T-helper 1 cell treated with Interleukin-12 subunit alpha and Interleukin-12 subunit beta and Interleukin-4 antibody, amounts not matched to agents 30 μg/mL and 1 μg/mL, for 36 hours (primary cell): Measurements from ENCODE around the gene PPP1R13B.
A peak's percentile ranks its signal among the peaks of the same experiment; 100 is the strongest.

Source experiments
- H3K27ac Mint-ChIP-seq: one replicate; pipeline ENCODE4 v1.8.0; 2021; ENCODE audit warnings: mild to moderate bottlenecking, mixed read lengths
- H3K27me3 Mint-ChIP-seq: one replicate; pipeline ENCODE4 v1.8.0; 2021; ENCODE audit warnings: low read depth, mixed read lengths
- H3K36me3 Mint-ChIP-seq: one replicate; pipeline ENCODE4 v1.8.0; 2021; ENCODE audit warnings: low read depth, mixed read lengths
- H3K4me1 Mint-ChIP-seq: one replicate; pipeline ENCODE4 v1.8.0; 2021; ENCODE audit warnings: low read depth, mixed read lengths
- H3K4me3 Mint-ChIP-seq: one replicate; pipeline ENCODE4 v1.8.0; 2021; ENCODE audit warnings: mild to moderate bottlenecking, moderate library complexity, mixed read lengths
- H3K9me3 Mint-ChIP-seq: one replicate; pipeline ENCODE4 v1.8.0; 2021; ENCODE audit warnings: mixed read lengths

PPP1R13B gene

GRCh38 chr14:103703433-103704385 is 143.7 kb downstream of the PPP1R13B start:
- Mint-ChIP-seq H3K4me3 (no peak overlapping the region), H3K9me3 (no peaks in the 10 kb centered on the region), H3K4me1 (peaks cover 9% of the 10 kb centered on the region), H3K27me3 (no peaks in the 10 kb centered on the region), H3K27ac (peak overlapping the region; percentile 1), H3K36me3 (peaks cover 8% of the 10 kb centered on the region)

- H3K27me3 Mint-ChIP-seq, result no peaks in the 10 kb centered on the region
- no peak overlapping the region for H3K27ac Mint-ChIP-seq
- H3K36me3 Mint-ChIP-seq, result peaks cover 8% of the 10 kb centered on the region
- H3K9me3 Mint-ChIP-seq, result no peaks in the 10 kb centered on the region
- no peak overlapping the region for H3K4me3 Mint-ChIP-seq
- peaks cover 9% of the 10 kb centered on the region for H3K4me1 Mint-ChIP-seq
Measured at GRCh38 chr14:103702497-103703432, 144.6 kb downstream of the PPP1R13B start.

- Mint-ChIP-seq H3K27ac (no peak overlapping the region), H3K27me3 (no peaks in the 10 kb centered on the region), H3K36me3 (peaks cover 8% of the 10 kb centered on the region), H3K4me3 (no peak overlapping the region), H3K4me1 (peaks cover 9% of the 10 kb centered on the region), H3K9me3 (no peaks in the 10 kb centered on the region)
Measured at GRCh38 chr14:103702095-103702494, 145.3 kb downstream of the PPP1R13B start.

- H3K27ac Mint-ChIP-seq, result no peak overlapping the region
- no peaks in the 10 kb centered on the region for H3K27me3 Mint-ChIP-seq
- H3K36me3 Mint-ChIP-seq, result peaks cover 8% of the 10 kb centered on the region
- H3K9me3 Mint-ChIP-seq, result no peaks in the 10 kb centered on the region
- H3K4me1 Mint-ChIP-seq, result peaks cover 9% of the 10 kb centered on the region
- no peak overlapping the region for H3K4me3 Mint-ChIP-seq
Measured at GRCh38 chr14:103700753-103701490, 146.5 kb downstream of the PPP1R13B start.

- Mint-ChIP-seq H3K27ac (no peak overlapping the region), H3K4me3 (no peak overlapping the region), H3K9me3 (no peaks in the 10 kb centered on the region), H3K27me3 (no peaks in the 10 kb centered on the region), H3K4me1 (peaks cover 9% of the 10 kb centered on the region), H3K36me3 (peaks cover 8% of the 10 kb centered on the region)
Measured at GRCh38 chr14:103699901-103700752, 147.2 kb downstream of the PPP1R13B start.

- Mint-ChIP-seq H3K4me3 (no peak overlapping the region), H3K9me3 (no peaks in the 10 kb centered on the region), H3K4me1 (peaks cover 6% of the 10 kb centered on the region), H3K27me3 (no peaks in the 10 kb centered on the region), H3K27ac (no peak overlapping the region), H3K36me3 (peaks cover 8% of the 10 kb centered on the region)
Measured at GRCh38 chr14:103699261-103699661, 148.1 kb downstream of the PPP1R13B start.

- peaks cover 5% of the 10 kb centered on the region for H3K36me3 Mint-ChIP-seq
- no peaks in the 10 kb centered on the region for H3K9me3 Mint-ChIP-seq
- no peaks in the 10 kb centered on the region for H3K27me3 Mint-ChIP-seq
- H3K4me1 Mint-ChIP-seq, result peaks cover 2% of the 10 kb centered on the region
- H3K4me3 Mint-ChIP-seq, result no peak overlapping the region
- no peak overlapping the region for H3K27ac Mint-ChIP-seq
Measured at GRCh38 chr14:103698380-103699260, 148.8 kb downstream of the PPP1R13B start.

GRCh38 chr14:103697603-103698379 is 149.6 kb downstream of the PPP1R13B start:
- Mint-ChIP-seq H3K9me3 (no peaks in the 10 kb centered on the region), H3K4me1 (no peaks in the 10 kb centered on the region), H3K27ac (no peak overlapping the region), H3K4me3 (no peak overlapping the region), H3K36me3 (peaks cover 2% of the 10 kb centered on the region), H3K27me3 (no peaks in the 10 kb centered on the region)

GRCh38 chr14:103697206-103697602 is 150.2 kb downstream of the PPP1R13B start:
- Mint-ChIP-seq H3K4me1 (no peaks in the 10 kb centered on the region), H3K27ac (no peak overlapping the region), H3K9me3 (no peaks in the 10 kb centered on the region), H3K4me3 (no peak overlapping the region), H3K36me3 (no peaks in the 10 kb centered on the region), H3K27me3 (no peaks in the 10 kb centered on the region)

- H3K9me3 Mint-ChIP-seq, result no peaks in the 10 kb centered on the region
- no peaks in the 10 kb centered on the region for H3K36me3 Mint-ChIP-seq
- H3K4me1 Mint-ChIP-seq, result no peaks in the 10 kb centered on the region
- no peak overlapping the region for H3K27ac Mint-ChIP-seq
- no peak overlapping the region for H3K4me3 Mint-ChIP-seq
- H3K27me3 Mint-ChIP-seq, result no peaks in the 10 kb centered on the region
Measured at GRCh38 chr14:103696466-103697071, 150.8 kb downstream of the PPP1R13B start.

- Mint-ChIP-seq H3K27me3 (no peaks in the 10 kb centered on the region), H3K9me3 (no peaks in the 10 kb centered on the region), H3K36me3 (no peaks in the 10 kb centered on the region), H3K4me1 (no peaks in the 10 kb centered on the region), H3K27ac (no peak overlapping the region), H3K4me3 (no peak overlapping the region)
Measured at GRCh38 chr14:103696070-103696402, 151.3 kb downstream of the PPP1R13B start.
